ENCODE data around the gene ALDH1A2.
"Not testable (repeated sequence)": the region's sequence is repeated elsewhere in the genome, so short reads cannot be mapped to it uniquely, and the experiment has no call there.

The ALDH1A2 gene

DNA sequence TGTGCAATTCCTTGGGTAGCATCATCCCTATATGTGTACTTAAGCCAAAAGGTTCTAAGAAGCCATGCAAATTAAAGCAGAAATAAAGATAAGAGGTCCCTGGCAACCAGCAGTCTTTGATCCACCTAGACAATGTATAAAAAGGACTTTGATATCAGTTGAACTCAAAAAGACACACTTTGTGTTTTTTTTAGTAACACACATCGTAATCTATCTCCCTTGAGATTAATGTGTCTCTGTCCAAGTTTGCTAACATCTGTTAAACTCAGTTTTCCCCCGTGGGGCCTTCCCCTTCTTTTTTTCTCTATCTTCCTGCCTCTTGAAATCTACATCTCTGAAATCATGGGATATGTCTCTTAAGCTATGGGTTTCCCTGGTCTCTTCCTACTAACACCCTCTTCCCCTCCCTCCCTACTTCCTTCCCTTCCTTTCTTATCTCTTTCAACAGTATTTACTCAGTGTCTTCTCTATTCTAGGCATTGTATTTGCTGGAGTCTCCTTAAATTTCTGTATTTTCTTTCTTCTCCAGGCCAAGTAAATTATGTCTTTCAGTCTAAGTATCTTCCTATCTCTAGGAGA lies 27.7 kb downstream of the ALDH1A2 start:
- no peak overlapping the region for H3K4me3 ChIP-seq (ENCODE audit: low read depth, low read length)
- TF ChIP-seq, protein P1, sequence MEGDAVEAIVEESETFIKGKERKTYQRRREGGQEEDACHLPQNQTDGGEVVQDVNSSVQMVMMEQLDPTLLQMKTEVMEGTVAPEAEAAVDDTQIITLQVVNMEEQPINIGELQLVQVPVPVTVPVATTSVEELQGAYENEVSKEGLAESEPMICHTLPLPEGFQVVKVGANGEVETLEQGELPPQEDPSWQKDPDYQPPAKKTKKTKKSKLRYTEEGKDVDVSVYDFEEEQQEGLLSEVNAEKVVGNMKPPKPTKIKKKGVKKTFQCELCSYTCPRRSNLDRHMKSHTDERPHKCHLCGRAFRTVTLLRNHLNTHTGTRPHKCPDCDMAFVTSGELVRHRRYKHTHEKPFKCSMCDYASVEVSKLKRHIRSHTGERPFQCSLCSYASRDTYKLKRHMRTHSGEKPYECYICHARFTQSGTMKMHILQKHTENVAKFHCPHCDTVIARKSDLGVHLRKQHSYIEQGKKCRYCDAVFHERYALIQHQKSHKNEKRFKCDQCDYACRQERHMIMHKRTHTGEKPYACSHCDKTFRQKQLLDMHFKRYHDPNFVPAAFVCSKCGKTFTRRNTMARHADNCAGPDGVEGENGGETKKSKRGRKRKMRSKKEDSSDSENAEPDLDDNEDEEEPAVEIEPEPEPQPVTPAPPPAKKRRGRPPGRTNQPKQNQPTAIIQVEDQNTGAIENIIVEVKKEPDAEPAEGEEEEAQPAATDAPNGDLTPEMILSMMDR (IDR thresholded peaks at IDR 0.05; ENCODE audit: insufficient read depth, low read depth, low read length, missing control alignments): no peak
- no peak for DNase-seq (ENCODE audit: low read depth)

DNA sequence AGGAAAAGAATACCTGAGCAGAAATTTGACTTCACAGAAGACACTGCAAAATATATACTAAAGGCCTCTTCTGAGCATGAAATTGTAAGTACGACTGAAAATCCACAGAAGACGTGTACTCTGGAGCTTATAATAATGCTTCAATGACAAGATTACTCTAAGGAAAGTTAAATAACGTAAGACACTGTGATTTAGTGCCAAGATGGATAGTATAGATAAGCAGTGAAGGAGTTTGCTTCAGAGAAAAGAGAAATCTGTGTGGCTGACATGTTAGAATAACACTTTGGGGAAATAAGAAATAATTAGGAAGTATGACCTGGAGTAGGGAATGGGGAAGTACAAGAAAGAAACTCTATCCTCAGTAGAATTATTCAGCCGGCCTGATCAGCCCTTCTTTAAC lies 28.9 kb downstream of the ALDH1A2 start:
- H3K4me3 ChIP-seq (ENCODE audit: low read depth, low read length): no peak overlapping the region

DNA sequence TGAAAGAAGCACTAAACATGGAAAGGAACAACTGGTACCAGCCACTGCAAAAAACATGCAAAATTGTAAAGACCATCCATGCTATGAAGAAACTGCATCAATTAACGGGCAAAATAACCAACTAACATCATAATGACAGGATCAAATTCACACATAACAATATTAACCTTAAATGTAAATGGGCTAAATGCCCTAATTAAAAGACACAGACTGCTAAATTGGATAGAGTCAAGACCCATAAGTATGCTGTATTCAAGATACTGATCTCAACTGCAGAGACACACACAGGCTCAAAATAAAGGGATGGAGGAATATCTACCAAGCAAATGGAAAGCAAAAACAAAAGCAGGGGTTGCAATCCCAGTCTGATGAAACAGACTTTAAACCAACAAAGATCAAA lies 37.1 kb downstream of the ALDH1A2 start:
- not testable (repeated sequence) for DNase-seq (ENCODE audit: low read depth)

More for the DNA sequence above, 28.9 kb downstream of the ALDH1A2 start:
- DNase-seq (ENCODE audit: low read depth): no peak
- TF ChIP-seq, protein P1 (IDR thresholded peaks at IDR 0.05; ENCODE audit: insufficient read depth, low read depth, low read length, missing control alignments): no peak

DNA sequence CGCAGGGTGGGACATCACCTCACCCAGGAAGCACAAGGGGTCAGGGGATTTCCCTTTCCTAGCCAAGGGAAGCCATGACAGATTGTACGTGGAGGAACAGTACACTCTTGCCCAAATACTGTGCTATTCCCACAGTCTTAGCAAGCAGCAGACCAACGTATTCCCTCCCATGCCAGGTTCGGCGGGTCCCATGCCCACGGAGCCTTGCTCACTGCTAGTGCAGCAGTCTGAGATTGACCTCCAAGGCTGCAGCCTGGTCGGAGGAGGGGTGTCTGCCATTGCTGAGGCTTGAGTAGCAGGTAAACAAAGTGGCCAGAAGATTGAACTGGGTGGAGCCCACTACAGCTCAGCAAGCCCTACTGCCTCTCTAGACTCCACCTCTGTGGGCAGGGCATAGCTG lies 39.0 kb downstream of the ALDH1A2 start:
- H3K4me3 ChIP-seq (ENCODE audit: low read depth, low read length): no peak overlapping the region
- TF ChIP-seq, protein P1 (IDR thresholded peaks at IDR 0.05; ENCODE audit: insufficient read depth, low read depth, low read length, missing control alignments): no peak
- DNase-seq (ENCODE audit: low read depth): no peak

More for the DNA sequence above, 37.1 kb downstream of the ALDH1A2 start:
- not testable (repeated sequence) for H3K4me3 ChIP-seq (ENCODE audit: low read depth, low read length)

DNA sequence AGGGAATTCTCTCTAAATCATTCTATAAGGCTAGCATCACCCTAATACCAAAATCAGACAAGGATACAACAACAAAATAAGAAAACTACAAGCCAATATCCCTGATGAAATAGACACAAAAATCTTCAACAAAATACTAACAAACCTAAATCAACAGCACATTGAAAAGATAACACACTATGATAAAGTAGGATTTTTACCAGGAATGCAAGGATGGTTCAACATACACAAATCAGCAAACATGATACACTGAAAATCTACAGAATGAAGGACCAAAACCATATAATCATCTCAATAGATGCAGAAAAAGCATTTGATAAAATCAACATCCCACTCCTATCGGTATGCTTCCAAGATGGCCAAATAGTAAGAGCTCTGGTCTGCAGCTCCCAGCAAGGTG lies 39.5 kb downstream of the ALDH1A2 start:
- H3K4me3 ChIP-seq (ENCODE audit: low read depth, low read length): no peak overlapping the region
- TF ChIP-seq, protein P1 (IDR thresholded peaks at IDR 0.05; ENCODE audit: insufficient read depth, low read depth, low read length, missing control alignments): no peak
- no peak for DNase-seq (ENCODE audit: low read depth)

DNA sequence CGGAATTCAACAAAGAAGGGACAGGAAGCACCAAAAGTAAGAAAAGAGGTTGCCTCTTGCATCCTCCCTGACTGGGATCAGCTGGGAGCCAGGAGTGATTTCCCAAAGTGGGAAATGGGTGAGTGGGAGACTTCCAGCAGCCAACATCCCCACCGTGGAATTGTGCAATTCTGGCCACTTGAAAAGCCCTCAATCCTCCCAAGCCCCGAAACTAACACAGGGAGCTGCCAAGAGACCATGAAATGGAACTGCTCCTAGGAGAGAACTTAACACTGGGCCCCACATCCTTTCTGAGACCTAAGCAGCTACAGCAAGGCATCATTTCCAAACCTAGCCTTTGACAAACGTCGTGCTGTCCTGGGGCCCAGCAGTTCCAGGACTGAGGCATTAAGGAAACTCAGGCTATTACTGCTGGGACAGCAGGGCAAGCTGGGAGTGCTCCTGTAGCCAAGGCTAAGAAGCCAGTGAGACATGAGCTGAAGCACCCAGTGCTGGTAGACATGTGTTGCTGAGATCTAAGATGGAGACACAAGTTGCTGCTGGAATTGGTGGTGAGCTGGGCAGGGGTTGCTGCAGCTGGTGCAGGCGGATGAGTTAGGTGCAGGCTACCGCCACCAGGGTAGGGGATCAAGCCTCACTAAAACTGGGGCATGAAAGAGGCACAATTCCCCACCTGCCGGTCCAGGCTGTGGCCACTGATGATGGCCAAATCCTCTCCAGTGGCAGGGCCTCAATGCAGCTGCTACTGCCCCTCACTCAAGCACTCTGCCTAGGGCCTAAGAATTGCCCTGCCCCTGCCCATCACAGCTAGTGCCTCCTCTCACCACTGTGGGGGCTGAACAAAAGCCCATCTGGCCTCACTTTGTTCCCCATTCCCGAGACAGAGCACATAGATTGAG lies 43.9 kb downstream of the ALDH1A2 start:
- H3K4me3 ChIP-seq (ENCODE audit: low read depth, low read length): no peak overlapping the region
- TF ChIP-seq, protein P1 (IDR thresholded peaks at IDR 0.05; ENCODE audit: insufficient read depth, low read depth, low read length, missing control alignments): no peak
- DNase-seq (ENCODE audit: low read depth): no peak

DNA sequence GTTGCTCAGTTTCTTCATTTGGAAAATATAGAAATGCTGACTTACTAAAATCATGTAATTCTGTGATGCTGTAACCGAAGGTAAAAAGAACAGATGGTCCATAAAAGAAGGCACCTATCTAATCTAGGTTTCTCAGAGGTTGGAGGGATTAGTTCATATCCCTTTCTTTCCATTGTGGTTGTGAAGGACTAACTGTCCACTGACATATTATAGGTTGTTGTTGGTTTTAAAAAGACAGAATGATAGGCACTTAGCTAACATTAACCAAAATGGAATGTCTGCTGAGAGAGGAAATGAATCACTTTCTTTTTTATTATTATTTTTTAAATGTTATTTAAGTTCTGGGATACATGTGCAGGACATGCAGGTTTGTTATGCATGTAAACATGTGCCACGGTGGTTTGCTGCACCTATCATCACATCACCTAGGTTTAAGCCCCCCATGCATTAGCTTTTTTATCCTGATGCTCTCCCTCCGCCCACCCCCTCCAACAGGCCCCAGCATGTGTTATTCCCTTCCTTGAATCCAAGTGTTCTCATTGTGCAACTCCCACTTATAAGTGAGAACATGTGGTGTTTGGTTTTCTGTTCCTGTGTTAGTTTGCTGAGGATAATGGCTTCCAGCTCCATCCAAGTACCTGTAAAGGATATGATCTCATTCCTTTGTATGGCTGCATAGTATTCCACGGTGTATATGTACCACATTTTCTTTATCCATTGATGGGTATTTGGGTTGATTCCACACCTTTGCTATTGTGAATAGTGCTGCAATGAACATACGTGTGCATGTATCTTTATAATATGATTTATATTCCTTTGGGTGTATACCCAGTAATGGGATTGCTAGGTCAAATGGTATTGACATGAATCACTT lies 45.8 kb downstream of the ALDH1A2 start:
- DNase-seq (ENCODE audit: low read depth): no peak

More for the DNA sequence above, 45.8 kb downstream of the ALDH1A2 start:
- H3K4me3 ChIP-seq (ENCODE audit: low read depth, low read length): no peak overlapping the region
- TF ChIP-seq, protein P1 (IDR thresholded peaks at IDR 0.05; ENCODE audit: insufficient read depth, low read depth, low read length, missing control alignments): no peak

Measured in GM12865 (cell line).